Transverse colon (tissue), 4 donors: ENCODE data around the gene TCP11L1. TPM values are rescaled to one million over a fixed set of nuclear protein-coding genes. Genes with fewer than 3 reads are reported as not detected.

ENCODE experiments used
- DNase-seq: peaks from one replicate; pipeline ENCODE4 v3.0.0-alpha.2; 2019
- H3K27ac ChIP-seq, 4 donors: fragments of 200-600 bp; sonication (generic); 2 replicates each; pipeline ENCODE4 v1.5.1; 2016 to 2018; ENCODE audit warnings: inconsistent platforms in 4 of 4
- H3K27me3 ChIP-seq: fragments of 200-600 bp; sonication (generic); 2 replicates; pipeline ENCODE4 v1.5.1; 2017; ENCODE audit warnings: inconsistent platforms
- H3K36me3 ChIP-seq, 4 donors: fragments of 200-600 bp; sonication (generic); 2 replicates each; pipeline ENCODE4 v1.5.1; 2017 to 2019; ENCODE audit warnings: inconsistent platforms in 4 of 4
- H3K4me1 ChIP-seq, 4 donors: fragments of 200-600 bp; sonication (generic); 2 replicates each; pipeline ENCODE4 v1.5.1; 2017 to 2020; ENCODE audit warnings: inconsistent platforms in 4 of 4
- H3K4me3 ChIP-seq, 4 donors: fragments of 200-600 bp; sonication (generic); 1 replicate in 1 of 4; 2 replicates in 3 of 4; pipeline versions ENCODE4 v1.5.1 to v1.6.1; 2017 to 2019; ENCODE audit warnings: inconsistent platforms in 4 of 4
- H3K9me3 ChIP-seq, 2 donors: fragments of 200-600 bp; sonication (generic); 2 replicates each; pipeline ENCODE4 v1.5.1; 2017 to 2019; ENCODE audit warnings: inconsistent platforms in 2 of 2
- CTCF ChIP-seq, 5 experiments: fragments of 200-600 bp in 3 of 5; fragments of 450-650 bp in 2 of 5; sonication (generic) in 3 of 5; IDR thresholded peaks; 1 replicate in 2 of 5; 2 replicates in 3 of 5; pipeline ENCODE4 v1.5.1; 2016 to 2017; ENCODE audit warnings: antibody characterized with exemption in 5 of 5, inconsistent platforms in 3 of 5, mild to moderate bottlenecking in 2 of 5, moderate library complexity in 1 of 5
- EP300 ChIP-seq: sonication (generic); formaldehyde crosslinking; IDR thresholded peaks from one replicate; pipeline ENCODE4 v1.6.1; 2017; ENCODE audit warnings: antibody characterized with exemption, low read depth
- POLR2A ChIP-seq: fragments of 450-650 bp; IDR thresholded peaks from one replicate; pipeline ENCODE4 v1.6.1; 2016; ENCODE audit warnings: antibody characterized with exemption, mild to moderate bottlenecking, moderate library complexity
- POLR2AphosphoS5 ChIP-seq, 3 donors: sonication (generic); formaldehyde crosslinking; IDR thresholded peaks; one replicate each; pipeline ENCODE4 v1.6.1; 2016; ENCODE audit warnings: antibody characterized with exemption in 3 of 3
- WGBS, 2 donors: methylation state at CpG; one replicate each; pipeline ENCODE4 v1.1.5; 2018; ENCODE audit warnings: low coverage in 1 of 2; 5-methylcytosine and 5-hydroxymethylcytosine counted together
- in situ Hi-C, 4 donors: fragments of 200-750 bp; cut with MboI; loops; one replicate each; pipeline versions ENCODE4 v1.15.0 to v1.15.1; 2017; ENCODE audit warnings: low sequenced_read_pairs in 3 of 4, low pct_ligation_motif_present in 1 of 4, low pct_unique_long_range_greater_than_20kb in 1 of 4
- intact Hi-C: fragments of 100-400 bp; cut with DNase I; formaldehyde crosslinking; loops from one replicate; pipeline ENCODE4 v1.15.1; 2023; ENCODE audit warnings: low total_unique reads
- total RNA-seq, 4 donors: library from RNA; depleted of rRNA; stranded (reverse); fragments of >200 nt; gene quantifications; one replicate each; pipeline ENCODE4 v1.1.0, GENCODE V29; 2016

Gene TCP11L1
- total RNA-seq, 4 donors from 2014 or later: 24.3 to 90.2 (median 66.1) TPM

DNA sequence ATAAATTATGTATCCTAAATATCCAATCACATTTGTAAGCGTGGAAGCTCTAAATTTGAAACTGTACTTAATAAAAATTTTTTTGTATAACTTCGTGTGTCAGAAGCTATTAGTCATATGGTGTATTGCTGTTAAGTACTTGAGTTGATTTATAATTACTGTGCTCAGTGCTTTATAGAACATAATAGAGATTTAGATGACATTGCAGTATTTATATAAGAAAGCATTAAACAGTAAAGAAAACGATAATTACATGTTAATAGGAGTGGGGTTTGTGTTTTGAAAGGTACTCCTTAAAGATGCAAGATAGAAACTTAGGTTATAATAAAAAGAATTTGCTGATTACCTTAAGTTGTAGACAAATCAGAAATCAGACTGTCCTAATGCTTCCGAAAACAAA lies 5.9 kb upstream of the TCP11L1 start:
- no peak for TF ChIP-seq EP300
- TF ChIP-seq POLR2AphosphoS5 (IDR thresholded peaks at IDR 0.05): no peak
- TF ChIP-seq POLR2A: no peak
- no peak for TF ChIP-seq CTCF (IDR thresholded peaks at IDR 0.05)
- no peak for DNase-seq
- 68 to 71% methylated on average over 4 of the region's 4 CpGs for WGBS, 2 donors

DNA sequence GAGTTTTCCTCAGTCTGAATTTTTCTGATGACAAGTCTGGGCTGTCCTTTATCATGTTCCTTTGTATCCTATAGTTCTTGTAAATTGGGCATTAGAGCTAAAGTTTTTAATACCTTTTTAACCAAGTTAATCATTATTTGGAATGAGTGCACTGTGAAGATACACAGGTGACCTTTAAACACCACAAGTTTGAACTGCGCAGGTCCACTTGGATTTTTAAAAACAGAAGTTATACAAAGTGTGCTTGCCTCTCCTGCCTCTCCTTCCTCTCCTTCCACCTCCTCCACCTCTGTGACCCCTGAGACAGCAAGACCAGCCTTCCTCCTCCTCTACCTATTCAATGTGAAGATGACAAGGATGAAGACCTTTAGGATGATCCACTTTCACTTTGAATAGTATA lies 4.4 kb upstream of the TCP11L1 start:
- no peak overlapping the region for H3K27ac ChIP-seq
- DNase-seq: no peak
- H3K36me3 ChIP-seq: peaks cover 0 to 5% (median 0%) of the 10 kb centered on the region in 4 donors
- intact Hi-C loops: no loop called here
- WGBS, 2 donors: 50 to 67% methylated on average over 1 of the region's 1 CpG
- no peaks in the 10 kb centered on the region for H3K27me3 ChIP-seq
- in situ Hi-C loops: no loop called here
- no peak overlapping the region for H3K4me3 ChIP-seq
- no peaks in the 10 kb centered on the region for H3K9me3 ChIP-seq
- H3K4me1 ChIP-seq: peaks cover 0 to 4% (median 0%) of the 10 kb centered on the region in 4 donors
- TF ChIP-seq EP300 (no peak), POLR2AphosphoS5 (IDR thresholded peaks at IDR 0.05) (no peak), POLR2A (no peak), CTCF (IDR thresholded peaks at IDR 0.05) (no peak)

More for the DNA sequence above, 5.9 kb upstream of the TCP11L1 start:
- H3K36me3 ChIP-seq: peaks cover 0 to 5% (median 0%) of the 10 kb centered on the region in 4 donors
- peaks cover 0 to under 1% (median 0%) of the 10 kb centered on the region in 4 donors for H3K4me1 ChIP-seq
- in situ Hi-C loops (no loop called here), intact Hi-C loops (no loop called here)
- H3K4me3 ChIP-seq: no peak overlapping the region
- H3K27me3 ChIP-seq: no peaks in the 10 kb centered on the region
- H3K27ac ChIP-seq: no peak overlapping the region
- no peaks in the 10 kb centered on the region for H3K9me3 ChIP-seq

DNA sequence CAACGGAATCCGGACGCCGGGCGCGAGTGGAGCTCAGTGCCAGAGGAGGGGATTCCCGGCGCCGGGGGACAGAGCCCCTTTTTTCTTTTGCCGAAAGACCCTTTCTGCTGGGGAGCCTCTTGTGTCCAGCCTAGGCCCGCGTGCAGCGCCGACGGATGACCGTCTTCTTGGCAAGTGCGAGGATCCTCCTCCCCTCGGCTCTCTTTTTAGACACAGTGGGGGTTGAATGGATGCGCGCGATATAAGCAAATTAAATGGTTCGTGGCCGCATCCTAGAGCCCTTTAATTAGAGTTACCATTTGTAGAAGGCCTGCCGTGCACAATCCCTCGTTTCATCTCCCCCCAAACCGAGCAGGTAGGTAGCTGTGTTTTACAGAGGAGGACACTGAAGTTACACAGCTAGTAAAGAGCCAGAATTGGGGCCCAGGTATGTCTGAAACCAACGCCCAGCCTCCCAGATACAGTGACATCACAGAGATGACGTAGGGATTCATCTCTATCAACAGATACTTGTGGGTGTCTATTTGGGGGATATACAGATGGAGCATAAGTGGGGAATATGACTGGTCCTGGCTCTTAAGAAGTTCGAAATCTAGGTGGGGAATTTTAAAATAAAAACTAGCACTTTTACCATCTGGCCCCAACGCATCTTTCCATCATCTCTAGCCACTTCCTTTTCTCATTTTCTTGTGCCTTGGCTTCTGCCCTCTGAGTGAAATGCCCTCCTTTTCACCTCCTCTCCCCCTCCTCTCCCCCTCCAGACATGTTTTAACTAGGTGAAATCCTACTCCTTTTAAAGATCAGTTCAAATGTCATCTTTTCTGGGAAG lies 875 bp downstream of the TCP11L1 start:
- H3K27ac ChIP-seq: peak overlapping the region; percentile 96 to 99 (median 96)
- TF ChIP-seq POLR2AphosphoS5 (IDR thresholded peaks at IDR 0.05) (no peak), EP300 (no peak), POLR2A (no peak), CTCF (IDR thresholded peaks at IDR 0.05) (no peak)
- intact Hi-C loops: no loop called here

GRCh38 chr11:33040862-33041453 lies 1.6 kb downstream of the TCP11L1 start:
- intact Hi-C loops: no loop called here
- WGBS, 2 donors: 55 to 76% methylated on average over 4 to 5 of the region's 5 CpGs
- H3K36me3 ChIP-seq: peaks cover 0 to 3% (median 0%) of the 10 kb centered on the region in 4 donors
- DNase-seq: no peak
- H3K9me3 ChIP-seq: no peaks in the 10 kb centered on the region
- H3K4me3 ChIP-seq: peak overlapping the region in 2 of 4 donors; percentile 66 to 75
- peaks cover 0 to 38% (median 8%) of the 10 kb centered on the region in 4 donors for H3K4me1 ChIP-seq
- no peaks in the 10 kb centered on the region for H3K27me3 ChIP-seq
- in situ Hi-C loops: no loop called here
- TF ChIP-seq POLR2AphosphoS5 (IDR thresholded peaks at IDR 0.05) (no peak), CTCF (IDR thresholded peaks at IDR 0.05) (no peak), POLR2A (no peak), EP300 (no peak)
- peak overlapping the region in 3 of 4 donors; percentile 96 to 99 (median 97) for H3K27ac ChIP-seq

More for the DNA sequence above, 875 bp downstream of the TCP11L1 start:
- Histone ChIP-seq H3K36me3 (peaks cover 0 to 3% (median 0%) of the 10 kb centered on the region in 4 donors), H3K4me1 (peaks cover 0 to 31% (median 8%) of the 10 kb centered on the region in 4 donors), H3K4me3 (peak overlapping the region; percentile 66 to 83 (median 78)), H3K9me3 (no peaks in the 10 kb centered on the region), H3K27me3 (no peaks in the 10 kb centered on the region)
- no peak for DNase-seq
- in situ Hi-C loops: no loop called here
- 5 to 14% methylated on average over 10 to 30 of the region's 30 CpGs for WGBS, 2 donors
